MM.1S (cell line): ENCODE measurements around the gene TET2.

Experiments used
- DNase-seq: peaks from one replicate; pipeline ENCODE4 v3.0.0-alpha.2; 2015
- H2AFZ ChIP-seq: fragments of 300-600 bp; sonication (generic); 2 replicates; pipeline ENCODE4 v1.6.0; 2016; ENCODE audit warnings: antibody characterized with exemption, low read length
- H3F3A ChIP-seq: fragments of 300-600 bp; sonication (generic); 2 replicates; pipeline ENCODE4 v1.6.1; 2016; ENCODE audit warnings: mild to moderate bottlenecking, antibody characterized with exemption, low read length, moderate library complexity, mixed read lengths; ENCODE audit not compliant: insufficient read depth
- H3K27ac ChIP-seq: fragments of 300-600 bp; sonication (generic); 2 replicates; pipeline ENCODE4 v1.5.1; 2016; ENCODE audit warnings: mild to moderate bottlenecking, low read length
- H3K27me3 ChIP-seq: fragments of 300-600 bp; sonication (generic); replicated peaks from 2 replicates; pipeline ENCODE4 v1.6.0; 2016; ENCODE audit warnings: low read length; ENCODE audit not compliant: insufficient read depth
- H3K36me3 ChIP-seq: fragments of 300-600 bp; sonication (generic); replicated peaks from 2 replicates; pipeline ENCODE4 v1.6.1; 2016; ENCODE audit warnings: mild to moderate bottlenecking, low read length, mixed read lengths; ENCODE audit not compliant: insufficient read depth
- H3K4me1 ChIP-seq: fragments of 300-600 bp; sonication (generic); 2 replicates; pipeline ENCODE4 v1.6.1; 2016; ENCODE audit warnings: low read length, mixed read lengths
- H3K4me2 ChIP-seq: fragments of 300-600 bp; sonication (generic); 2 replicates; pipeline ENCODE4 v1.6.0; 2016; ENCODE audit warnings: low read depth, low read length
- H3K4me3 ChIP-seq: fragments of 300-600 bp; sonication (generic); 2 replicates; pipeline ENCODE4 v1.5.1; 2016; ENCODE audit warnings: low read length, mixed read lengths
- H3K79me2 ChIP-seq: fragments of 300-600 bp; sonication (generic); 2 replicates; pipeline ENCODE4 v1.6.1; 2016; ENCODE audit warnings: mixed run types, low read length, mixed read lengths
- H3K9ac ChIP-seq: fragments of 300-600 bp; sonication (generic); 2 replicates; pipeline ENCODE4 v1.6.1; 2016; ENCODE audit warnings: low read length, mixed read lengths
- H3K9me2 ChIP-seq: fragments of 300-600 bp; sonication (generic); replicated peaks from 2 replicates; pipeline ENCODE4 v1.6.1; 2016; ENCODE audit warnings: mild to moderate bottlenecking, low read length, mixed read lengths; ENCODE audit not compliant: insufficient read depth
- H3K9me3 ChIP-seq: fragments of 300-600 bp; sonication (generic); replicated peaks from 2 replicates; pipeline ENCODE4 v1.6.1; 2016; ENCODE audit warnings: mild to moderate bottlenecking, low read length, mixed read lengths; ENCODE audit not compliant: insufficient read depth
- H4K20me1 ChIP-seq: fragments of 300-600 bp; sonication (generic); 2 replicates; pipeline ENCODE4 v1.6.1; 2016; ENCODE audit warnings: mild to moderate bottlenecking, low read length, moderate library complexity, mixed read lengths; ENCODE audit not compliant: insufficient read depth
- EZH2 ChIP-seq: fragments of 300-600 bp; sonication (generic); optimal IDR thresholded peaks from 2 replicates; pipeline ENCODE3; 2017; ENCODE audit warnings: low read depth, mild to moderate bottlenecking, antibody characterized with exemption, low read length, mixed read lengths
- EZH2phosphoT487 ChIP-seq: fragments of 300-600 bp; sonication (generic); IDR thresholded peaks from 2 replicates; pipeline ENCODE4 v1.6.1; 2018; ENCODE audit warnings: antibody characterized with exemption, low read length
- TF ChIP-seq, protein P1 (sequence below): fragments of 300-600 bp; sonication (generic); IDR thresholded peaks from 2 replicates; pipeline ENCODE4 v1.5.1; 2016; ENCODE audit warnings: antibody characterized with exemption, low read length, mixed read lengths

TET2 gene

GRCh38 chr4:105327956-105328355 lies 181.3 kb downstream of the TET2 start:
- Histone ChIP-seq H3K79me2 (no peaks in the 10 kb centered on the region), H3F3A (no peaks in the 10 kb centered on the region), H3K36me3 (no peaks in the 10 kb centered on the region), H3K4me1 (no peaks in the 10 kb centered on the region), H3K27me3 (no peaks in the 10 kb centered on the region), H2AFZ (no peak overlapping the region), H4K20me1 (no peaks in the 10 kb centered on the region), H3K9me3 (no peaks in the 10 kb centered on the region), H3K4me2 (no peak overlapping the region), H3K9ac (no peak overlapping the region), H3K4me3 (no peak overlapping the region), H3K27ac (no peak overlapping the region), H3K9me2 (no peaks in the 10 kb centered on the region)
- TF ChIP-seq EZH2phosphoT487 (no peak), EZH2 (no peak)
- TF ChIP-seq, protein P1, sequence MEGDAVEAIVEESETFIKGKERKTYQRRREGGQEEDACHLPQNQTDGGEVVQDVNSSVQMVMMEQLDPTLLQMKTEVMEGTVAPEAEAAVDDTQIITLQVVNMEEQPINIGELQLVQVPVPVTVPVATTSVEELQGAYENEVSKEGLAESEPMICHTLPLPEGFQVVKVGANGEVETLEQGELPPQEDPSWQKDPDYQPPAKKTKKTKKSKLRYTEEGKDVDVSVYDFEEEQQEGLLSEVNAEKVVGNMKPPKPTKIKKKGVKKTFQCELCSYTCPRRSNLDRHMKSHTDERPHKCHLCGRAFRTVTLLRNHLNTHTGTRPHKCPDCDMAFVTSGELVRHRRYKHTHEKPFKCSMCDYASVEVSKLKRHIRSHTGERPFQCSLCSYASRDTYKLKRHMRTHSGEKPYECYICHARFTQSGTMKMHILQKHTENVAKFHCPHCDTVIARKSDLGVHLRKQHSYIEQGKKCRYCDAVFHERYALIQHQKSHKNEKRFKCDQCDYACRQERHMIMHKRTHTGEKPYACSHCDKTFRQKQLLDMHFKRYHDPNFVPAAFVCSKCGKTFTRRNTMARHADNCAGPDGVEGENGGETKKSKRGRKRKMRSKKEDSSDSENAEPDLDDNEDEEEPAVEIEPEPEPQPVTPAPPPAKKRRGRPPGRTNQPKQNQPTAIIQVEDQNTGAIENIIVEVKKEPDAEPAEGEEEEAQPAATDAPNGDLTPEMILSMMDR, result no peak
- DNase-seq, result no peak

DNA sequence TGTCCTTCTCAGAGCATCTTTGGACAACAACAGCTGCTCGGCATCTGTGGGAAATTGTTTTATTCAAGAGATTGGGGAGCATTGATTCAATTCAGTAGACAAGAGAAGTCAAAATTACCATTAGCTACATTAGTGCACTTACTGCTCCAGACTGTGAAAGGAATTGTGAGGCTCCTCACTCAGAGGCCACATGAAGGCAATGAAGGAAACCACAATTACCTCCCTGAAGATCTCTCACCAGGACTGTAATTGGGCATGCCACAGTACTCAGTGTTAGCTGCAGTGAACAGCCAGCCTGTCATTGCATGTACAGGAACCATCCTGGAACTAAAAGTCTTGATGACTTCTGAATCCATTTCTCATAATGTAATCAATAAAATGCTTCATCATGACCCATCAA lies 182.4 kb downstream of the TET2 start:
- Histone ChIP-seq H3K9ac (no peak overlapping the region), H3K27ac (no peak overlapping the region), H3K4me1 (no peaks in the 10 kb centered on the region), H3K4me3 (no peak overlapping the region), H2AFZ (no peak overlapping the region), H3K79me2 (no peaks in the 10 kb centered on the region), H3F3A (no peaks in the 10 kb centered on the region), H3K4me2 (no peak overlapping the region), H3K9me3 (no peaks in the 10 kb centered on the region), H3K9me2 (no peaks in the 10 kb centered on the region), H3K27me3 (no peaks in the 10 kb centered on the region), H4K20me1 (no peaks in the 10 kb centered on the region), H3K36me3 (no peaks in the 10 kb centered on the region)
- DNase-seq, result no peak
- TF ChIP-seq EZH2phosphoT487 (no peak), EZH2 (no peak)
